Astrocyte (in vitro differentiated cells and primary cell): ENCODE data around the gene PAMR1.

Source experiments
- CTCF ChIP-seq: IDR thresholded peaks from 2 replicates; pipeline ENCODE4 v1.5.1; 2011; ENCODE audit warnings: low read depth, mild to moderate bottlenecking, inconsistent platforms, low read length, moderate library complexity; ENCODE audit not compliant: insufficient read depth
- EZH2 ChIP-seq: IDR thresholded peaks from 2 replicates; pipeline ENCODE4 v1.6.1; 2012; ENCODE audit warnings: mild to moderate bottlenecking, low read length, inconsistent platforms; ENCODE audit not compliant: insufficient read depth

GRCh38 chr11:35487532-35488078 is 37.8 kb downstream of the PAMR1 start:
- TF ChIP-seq CTCF (peak; percentile 62), EZH2 (no peak)
